ENCODE data around the gene ERC2. TPM values are rescaled to one million over a fixed set of nuclear protein-coding genes. Genes with fewer than 3 reads are reported as not detected.

The ERC2 gene
- polyA plus RNA-seq, 2 of the 4 experiments (the other 2 are of a cell fraction) = 0.16 TPM; not detected in 1

DNA sequence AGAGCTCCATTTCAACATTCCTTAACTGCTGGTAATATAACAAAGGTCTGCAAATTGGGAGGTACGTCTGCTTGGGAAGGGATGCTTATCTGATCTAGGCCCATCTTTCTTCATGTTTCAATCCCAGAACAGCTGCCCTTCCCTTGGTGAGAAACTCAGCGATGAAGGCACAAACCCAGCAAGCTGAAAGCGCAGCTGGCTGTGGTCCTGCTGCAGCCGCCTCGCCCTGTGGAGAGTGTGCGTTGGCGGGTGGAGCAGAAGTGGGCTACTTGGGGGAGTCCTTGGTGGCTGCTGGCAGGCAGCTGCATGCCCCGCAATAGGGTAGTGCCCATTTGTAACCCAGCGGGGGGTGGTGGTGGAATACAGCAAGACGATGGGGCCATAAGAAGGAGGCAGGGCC, 820.6 kb downstream of the ERC2 start (continued):
- TF ChIP-seq MAX (IDR thresholded peaks at IDR 0.05) = no peak

DNA sequence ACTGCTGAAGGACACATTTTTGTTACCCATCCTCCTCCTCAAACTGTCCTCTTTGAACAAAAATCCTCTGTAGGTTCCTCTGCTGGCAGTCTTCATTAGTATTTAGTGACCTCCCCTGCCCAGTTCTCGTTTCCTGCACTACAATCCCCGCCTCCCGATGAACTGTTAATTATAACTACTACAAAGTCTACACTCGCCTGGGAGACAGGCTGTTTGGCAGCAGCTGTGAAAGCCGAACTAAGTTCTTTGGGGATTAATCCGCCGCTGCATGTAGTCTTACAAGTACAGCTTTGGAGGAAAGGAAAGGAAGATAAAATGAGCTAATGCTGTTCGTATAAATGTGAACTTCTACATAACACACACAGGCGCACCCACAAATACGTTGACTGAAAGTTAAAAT, 821.2 kb downstream of the ERC2 start:
- ATAC-seq (no peak), FAIRE-seq (no peak), DNase-seq (ENCODE audit: low read depth in 1 of 2, low spot score in 1 of 2) (no peak)
- H3K4me3 ChIP-seq = no peak overlapping the region
- ChIA-PET POLR2A (no interaction called here), CTCF (interaction anchor here (0.6 kb wide), 1 partner anchor 13 kb away, joined by 3 read pairs; no protein-coding TSS in a partner anchor)
- TF ChIP-seq MYC (IDR thresholded peaks at IDR 0.05; ENCODE audit: borderline replicate concordance, low read length) (no peak), FOXS1 (CRISPR knock-in tag; IDR thresholded peaks at IDR 0.05) (no peak), RARB (CRISPR knock-in tag; IDR thresholded peaks at IDR 0.05) (no peak), TP53 (CRISPR knock-in tag; IDR thresholded peaks at IDR 0.05) (no peak), EHF (CRISPR knock-in tag; IDR thresholded peaks at IDR 0.05) (no peak), ATOH8 (CRISPR knock-in tag; IDR thresholded peaks at IDR 0.05; ENCODE audit: low read depth) (no peak), PBX3 (IDR thresholded peaks at IDR 0.05) (no peak), ZC3H11A (IDR thresholded peaks at IDR 0.05) (no peak), FOSL2 (IDR thresholded peaks at IDR 0.05) (no peak), FOSL2 (CRISPR knock-in tag; IDR thresholded peaks at IDR 0.05) (no peak), EHMT2 (IDR thresholded peaks at IDR 0.05; ENCODE audit: low read depth) (no peak)
- no peak overlapping the region for H3K4me2 ChIP-seq
- 37% methylated on average over 10 of the region's 10 CpGs for WGBS (ENCODE audit: missing lambda C conversion rate)
- no peaks in the 10 kb centered on the region for H3K9me3 ChIP-seq
- H3K27ac ChIP-seq = no peak overlapping the region
- no peaks in the 10 kb centered on the region for H3K4me1 ChIP-seq

GRCh38 chr3:55646121-55646520, 822.1 kb downstream of the ERC2 start:
- DNase-seq (ENCODE audit: low read depth in 1 of 2, low spot score in 1 of 2) (no peak), ATAC-seq (no peak), FAIRE-seq (no peak)
- TF ChIP-seq SREBF2 (IDR thresholded peaks at IDR 0.05) (no peak), RARB (CRISPR knock-in tag; IDR thresholded peaks at IDR 0.05) (no peak), JUNB (IDR thresholded peaks at IDR 0.05) (no peak), RAD21 (conservative IDR thresholded peaks at IDR 0.05 in 1 of 2, IDR thresholded peaks at IDR 0.05 in 1 of 2) (no peak), HOXB5 (CRISPR knock-in tag; IDR thresholded peaks at IDR 0.05) (no peak), ESRRA (IDR thresholded peaks at IDR 0.05; ENCODE audit: borderline replicate concordance, low read length) (no peak), RCOR1 (IDR thresholded peaks at IDR 0.05; ENCODE audit: low read depth, low read length) (no peak), TFCP2L1 (CRISPR knock-in tag; IDR thresholded peaks at IDR 0.05) (no peak), FOSB (CRISPR knock-in tag; IDR thresholded peaks at IDR 0.05) (no peak), EHMT2 (IDR thresholded peaks at IDR 0.05; ENCODE audit: low read depth) (no peak), REST (IDR thresholded peaks at IDR 0.05) (no peak), KDM1A (IDR thresholded peaks at IDR 0.05; ENCODE audit: low read depth) (no peak), ZC3H11A (IDR thresholded peaks at IDR 0.05) (no peak), RFX5 (IDR thresholded peaks at IDR 0.05) (no peak), RNF2 (IDR thresholded peaks at IDR 0.05; ENCODE audit: borderline replicate concordance, low read depth) (no peak), FOXS1 (CRISPR knock-in tag; IDR thresholded peaks at IDR 0.05) (no peak), JUN (IDR thresholded peaks at IDR 0.05) (no peak), CHD4 (IDR thresholded peaks at IDR 0.05; ENCODE audit: borderline replicate concordance) (no peak)
- TF ChIP-seq, protein P1, sequence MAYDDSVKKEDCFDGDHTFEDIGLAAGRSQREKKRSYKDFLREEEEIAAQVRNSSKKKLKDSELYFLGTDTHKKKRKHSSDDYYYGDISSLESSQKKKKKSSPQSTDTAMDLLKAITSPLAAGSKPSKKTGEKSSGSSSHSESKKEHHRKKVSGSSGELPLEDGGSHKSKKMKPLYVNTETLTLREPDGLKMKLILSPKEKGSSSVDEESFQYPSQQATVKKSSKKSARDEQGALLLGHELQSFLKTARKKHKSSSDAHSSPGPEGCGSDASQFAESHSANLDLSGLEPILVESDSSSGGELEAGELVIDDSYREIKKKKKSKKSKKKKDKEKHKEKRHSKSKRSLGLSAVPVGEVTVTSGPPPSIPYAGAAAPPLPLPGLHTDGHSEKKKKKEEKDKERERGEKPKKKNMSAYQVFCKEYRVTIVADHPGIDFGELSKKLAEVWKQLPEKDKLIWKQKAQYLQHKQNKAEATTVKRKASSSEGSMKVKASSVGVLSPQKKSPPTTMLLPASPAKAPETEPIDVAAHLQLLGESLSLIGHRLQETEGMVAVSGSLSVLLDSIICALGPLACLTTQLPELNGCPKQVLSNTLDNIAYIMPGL (CRISPR knock-in tag; IDR thresholded peaks at IDR 0.05; ENCODE audit: borderline replicate concordance) = no peak
- Histone ChIP-seq H3K9me3 (no peaks in the 10 kb centered on the region), H3K4me2 (no peak overlapping the region), H3K27ac (no peak overlapping the region), H3K4me1 (no peaks in the 10 kb centered on the region), H3K4me3 (no peak overlapping the region)
- WGBS (ENCODE audit: missing lambda C conversion rate) = 43% methylated on average over 3 of the region's 3 CpGs
- CTCF ChIA-PET = no interaction called here
- POLR2A ChIA-PET = no interaction called here
